ENCODE data around the gene TBL3. TPM values are rescaled to one million over a fixed set of nuclear protein-coding genes. Genes with fewer than 3 reads are reported as not detected.
A peak's percentile ranks its signal among the peaks of the same experiment; 100 is the strongest.

TBL3 gene
- total and polyA plus RNA-seq, 9 donors, result 23.9 to 32.9 (median 30.5) TPM

GRCh38 chr16:1975432-1976215 is 3.8 kb downstream of the TBL3 start:
- Histone ChIP-seq H3K9me3 (replicated peaks; ENCODE audit: control insufficient read depth, low read depth, low read length) (no peaks in the 10 kb centered on the region), H3K4me1 (ENCODE audit: control insufficient read depth, insufficient read depth, low read length) (peaks cover 34% of the 10 kb centered on the region), H3K27ac (ENCODE audit: low read length) (no peak overlapping the region), H3K27me3 (ENCODE audit: control insufficient read depth, insufficient read depth, low read length) (peaks cover 33% of the 10 kb centered on the region), H3K4me3 (ENCODE audit: low read length) (no peak overlapping the region), H3K36me3 (ENCODE audit: control insufficient read depth, insufficient read depth, low read length) (peaks cover 50% of the 10 kb centered on the region)
- DNase-seq, result no peak
- 91% methylated on average over 30 of the region's 33 CpGs for WGBS (ENCODE audit: insufficient coverage)

GRCh38 chr16:1976216-1976520 is 4.3 kb downstream of the TBL3 start:
- H3K4me3 ChIP-seq (ENCODE audit: low read length), result no peak overlapping the region
- peaks cover 50% of the 10 kb centered on the region for H3K36me3 ChIP-seq (ENCODE audit: control insufficient read depth, insufficient read depth, low read length)
- WGBS (ENCODE audit: insufficient coverage), result 91% methylated on average over 8 of the region's 8 CpGs

GRCh38 chr16:1976951-1977874 is 5.4 kb downstream of the TBL3 start:
- Histone ChIP-seq H3K9me3 (replicated peaks; ENCODE audit: control insufficient read depth, low read depth, low read length) (no peaks in the 10 kb centered on the region), H3K27ac (ENCODE audit: low read length) (no peak overlapping the region), H3K4me3 (ENCODE audit: low read length) (no peak overlapping the region), H3K36me3 (ENCODE audit: control insufficient read depth, insufficient read depth, low read length) (peaks cover 50% of the 10 kb centered on the region), H3K27me3 (ENCODE audit: control insufficient read depth, insufficient read depth, low read length) (peaks cover 49% of the 10 kb centered on the region), H3K4me1 (ENCODE audit: control insufficient read depth, insufficient read depth, low read length) (peaks cover 42% of the 10 kb centered on the region)
- 92% methylated on average over 23 of the region's 33 CpGs for WGBS (ENCODE audit: insufficient coverage)
- DNase-seq, result no peak

More at GRCh38 chr16:1976216-1976520, 4.3 kb downstream of the TBL3 start:
- Histone ChIP-seq H3K9me3 (replicated peaks; ENCODE audit: control insufficient read depth, low read depth, low read length) (no peaks in the 10 kb centered on the region), H3K27me3 (ENCODE audit: control insufficient read depth, insufficient read depth, low read length) (peaks cover 39% of the 10 kb centered on the region), H3K4me1 (ENCODE audit: control insufficient read depth, insufficient read depth, low read length) (peaks cover 35% of the 10 kb centered on the region), H3K27ac (ENCODE audit: low read length) (no peak overlapping the region)
- DNase-seq, result no peak

- no peak overlapping the region for H3K27ac ChIP-seq (ENCODE audit: low read length)
- DNase-seq, result no peak
- WGBS (ENCODE audit: insufficient coverage), result 94% methylated on average over 16 of the region's 18 CpGs
- H3K4me3 ChIP-seq (ENCODE audit: low read length), result no peak overlapping the region
- H3K4me1 ChIP-seq (ENCODE audit: control insufficient read depth, insufficient read depth, low read length), result peaks cover 43% of the 10 kb centered on the region
- H3K27me3 ChIP-seq (ENCODE audit: control insufficient read depth, insufficient read depth, low read length), result peaks cover 56% of the 10 kb centered on the region
- H3K36me3 ChIP-seq (ENCODE audit: control insufficient read depth, insufficient read depth, low read length), result peaks cover 50% of the 10 kb centered on the region
- H3K9me3 ChIP-seq (replicated peaks; ENCODE audit: control insufficient read depth, low read depth, low read length), result no peaks in the 10 kb centered on the region
Measured at GRCh38 chr16:1977875-1978268, 6.0 kb downstream of the TBL3 start.

GRCh38 chr16:1978476-1979120 is 6.7 kb downstream of the TBL3 start:
- WGBS (ENCODE audit: insufficient coverage), result 68% methylated on average over 36 of the region's 37 CpGs

GRCh38 chr16:1979271-1980029 is 7.6 kb downstream of the TBL3 start:
- no peak for DNase-seq
- no peak overlapping the region for H3K4me3 ChIP-seq (ENCODE audit: low read length)
- H3K36me3 ChIP-seq (ENCODE audit: control insufficient read depth, insufficient read depth, low read length), result peaks cover 45% of the 10 kb centered on the region
- WGBS (ENCODE audit: insufficient coverage), result 15% methylated on average over 46 of the region's 70 CpGs
- no peaks in the 10 kb centered on the region for H3K9me3 ChIP-seq (replicated peaks; ENCODE audit: control insufficient read depth, low read depth, low read length)
- no peak overlapping the region for H3K27ac ChIP-seq (ENCODE audit: low read length)
- peaks cover 46% of the 10 kb centered on the region for H3K4me1 ChIP-seq (ENCODE audit: control insufficient read depth, insufficient read depth, low read length)
- peaks cover 60% of the 10 kb centered on the region for H3K27me3 ChIP-seq (ENCODE audit: control insufficient read depth, insufficient read depth, low read length)

More at GRCh38 chr16:1978476-1979120, 6.7 kb downstream of the TBL3 start:
- H3K27me3 ChIP-seq (ENCODE audit: control insufficient read depth, insufficient read depth, low read length), result peaks cover 60% of the 10 kb centered on the region
- H3K9me3 ChIP-seq (replicated peaks; ENCODE audit: control insufficient read depth, low read depth, low read length), result no peaks in the 10 kb centered on the region
- peaks cover 45% of the 10 kb centered on the region for H3K4me1 ChIP-seq (ENCODE audit: control insufficient read depth, insufficient read depth, low read length)
- no peak overlapping the region for H3K27ac ChIP-seq (ENCODE audit: low read length)
- no peak overlapping the region for H3K4me3 ChIP-seq (ENCODE audit: low read length)
- no peak for DNase-seq
- peaks cover 50% of the 10 kb centered on the region for H3K36me3 ChIP-seq (ENCODE audit: control insufficient read depth, insufficient read depth, low read length)

GRCh38 chr16:1980030-1980769 is 8.3 kb downstream of the TBL3 start:
- H3K4me3 ChIP-seq (ENCODE audit: low read length), result no peak overlapping the region
- H3K4me1 ChIP-seq (ENCODE audit: control insufficient read depth, insufficient read depth, low read length), result peaks cover 54% of the 10 kb centered on the region
- WGBS (ENCODE audit: insufficient coverage), result 4% methylated on average over 47 of the region's 53 CpGs
- H3K27ac ChIP-seq (ENCODE audit: low read length), result no peak overlapping the region
- peak; percentile 56 for DNase-seq
- peaks cover 60% of the 10 kb centered on the region for H3K27me3 ChIP-seq (ENCODE audit: control insufficient read depth, insufficient read depth, low read length)
- H3K9me3 ChIP-seq (replicated peaks; ENCODE audit: control insufficient read depth, low read depth, low read length), result no peaks in the 10 kb centered on the region
- peaks cover 41% of the 10 kb centered on the region for H3K36me3 ChIP-seq (ENCODE audit: control insufficient read depth, insufficient read depth, low read length)

GRCh38 chr16:1980770-1981087 is 8.9 kb downstream of the TBL3 start:
- 21% methylated on average over 16 of the region's 16 CpGs for WGBS (ENCODE audit: insufficient coverage)
- no peak overlapping the region for H3K4me3 ChIP-seq (ENCODE audit: low read length)
- H3K27me3 ChIP-seq (ENCODE audit: control insufficient read depth, insufficient read depth, low read length), result peaks cover 60% of the 10 kb centered on the region
- H3K4me1 ChIP-seq (ENCODE audit: control insufficient read depth, insufficient read depth, low read length), result peaks cover 56% of the 10 kb centered on the region
- no peak for DNase-seq
- H3K27ac ChIP-seq (ENCODE audit: low read length), result no peak overlapping the region
- peaks cover 41% of the 10 kb centered on the region for H3K36me3 ChIP-seq (ENCODE audit: control insufficient read depth, insufficient read depth, low read length)
- H3K9me3 ChIP-seq (replicated peaks; ENCODE audit: control insufficient read depth, low read depth, low read length), result no peaks in the 10 kb centered on the region

- H3K27me3 ChIP-seq (ENCODE audit: control insufficient read depth, insufficient read depth, low read length), result peaks cover 60% of the 10 kb centered on the region
- 22% methylated on average over 5 of the region's 6 CpGs for WGBS (ENCODE audit: insufficient coverage)
- no peaks in the 10 kb centered on the region for H3K9me3 ChIP-seq (replicated peaks; ENCODE audit: control insufficient read depth, low read depth, low read length)
- no peak within 1 kb of the TSS for H3K4me3 ChIP-seq (ENCODE audit: low read length)
- no peak for DNase-seq
- H3K36me3 ChIP-seq (ENCODE audit: control insufficient read depth, insufficient read depth, low read length), result peaks cover 41% of the 10 kb centered on the region
- H3K27ac ChIP-seq (ENCODE audit: low read length), result peak within 1 kb of the TSS; percentile 47
- H3K4me1 ChIP-seq (ENCODE audit: control insufficient read depth, insufficient read depth, low read length), result peaks cover 56% of the 10 kb centered on the region
Measured at GRCh38 chr16:1981398-1981836, 9.6 kb downstream of the TBL3 start, which contains the start of gene NOXO1. TSS of gene NOXO1 (minus strand) at chr16:1981469. CDS start at chr16:1981179, 290 bp downstream.

Data from muscle of leg (tissue), 11 donors.